GM12878 (cell line): ENCODE results near the gene DLEC1. TPM values are rescaled to one million over a fixed set of nuclear protein-coding genes. Genes with fewer than 3 reads are reported as not detected.
A peak's percentile ranks its signal among the peaks of the same experiment; 100 is the strongest.

Experiments
- ATAC-seq: fragments of 200-7000 bp; cut with Tn5 transposase; 3 replicates; pipeline ENCODE4 v1.9.1; 2020; ENCODE audit warnings: mild to moderate bottlenecking, moderate library complexity
- BruUV-seq: library from RNA; stranded (reverse); fragments of 400-500 nt; replicated peaks from 2 replicates; lab custom pipeline; 2021; lab: Mats Ljungman, UMichigan
- CTCF ChIA-PET: fragments of 300-600 bp; sonication (Branson Sonifier 250); formaldehyde crosslinking; extraction: SDS; loops from one replicate; lab custom pipeline; 2021; ENCODE audit warnings: inconsistent platforms; lab: Yijun Ruan, JAX
- POLR2A ChIA-PET: fragments of 350-600 bp; formaldehyde crosslinking; extraction: SDS; loops from one replicate; lab custom pipeline; 2021; ENCODE audit warnings: inconsistent platforms; lab: Charles Lee
- RAD21 ChIA-PET: fragments of 300-600 bp; sonication (Branson Sonifier 250); formaldehyde crosslinking; loops from one replicate; lab custom pipeline; 2023; ENCODE audit warnings: antibody characterized with exemption; ENCODE audit not compliant: unreplicated experiment; lab: Charles Lee
- SMC1A ChIA-PET: fragments of 300-600 bp; sonication (Branson Sonifier 250); formaldehyde crosslinking; loops from one replicate; lab custom pipeline; 2023; ENCODE audit not compliant: unreplicated experiment, uncharacterized antibody; lab: Charles Lee
- DNase-seq: peaks from one replicate; pipeline ENCODE4 v3.0.0-alpha.2; 2011; ENCODE audit warnings: low read depth, low spot score
- FAIRE-seq: peaks from 3 replicates; lab custom pipeline; 2011; peaks lifted over from hg19 to GRCh38; lab: Jason Lieb, UNC
- H2AFZ ChIP-seq: 2 replicates; pipeline ENCODE4 v1.6.0; 2011; ENCODE audit warnings: low read depth, low read length, control low read depth; ENCODE audit not compliant: control insufficient read depth
- H3K27ac ChIP-seq: 2 replicates; pipeline ENCODE4 v1.5.1; 2011; ENCODE audit warnings: control low read depth; ENCODE audit not compliant: control insufficient read depth, insufficient read depth
- H3K27me3 ChIP-seq, 2 experiments: replicated peaks in 1 of 2; 2 replicates each; pipeline versions ENCODE4 v1.6.0 to v1.6.1; 2011; ENCODE audit warnings: low read length in 1 of 2; ENCODE audit not compliant: control insufficient read depth in 2 of 2, insufficient read depth in 2 of 2
- H3K36me3 ChIP-seq, 2 experiments: 2 replicates each; pipeline ENCODE4 v1.5.1; 2011; ENCODE audit warnings: low read length in 1 of 2; ENCODE audit not compliant: control insufficient read depth in 2 of 2, insufficient read depth in 2 of 2
- H3K4me1 ChIP-seq: 2 replicates; pipeline ENCODE4 v1.6.1; 2011; ENCODE audit warnings: mild to moderate bottlenecking, low read length, moderate library complexity, mixed read lengths; ENCODE audit not compliant: control insufficient read depth, insufficient read depth
- H3K4me2 ChIP-seq: 2 replicates; pipeline ENCODE4 v1.6.0; 2011; ENCODE audit warnings: control low read depth; ENCODE audit not compliant: control insufficient read depth, insufficient read depth
- H3K4me3 ChIP-seq: fragments of 200-600 bp; sonication (generic); 2 replicates; pipeline ENCODE4 v1.5.1; 2016
- H3K79me2 ChIP-seq: 2 replicates; pipeline ENCODE4 v1.6.0; 2011; ENCODE audit warnings: low read length; ENCODE audit not compliant: control insufficient read depth, insufficient read depth
- H3K9ac ChIP-seq: 2 replicates; pipeline ENCODE4 v1.8.0; 2011; ENCODE audit warnings: low read length, control low read depth, mixed read lengths; ENCODE audit not compliant: control insufficient read depth, insufficient read depth
- H3K9me3 ChIP-seq: replicated peaks from 3 replicates; pipeline ENCODE4 v1.5.1; 2011; ENCODE audit warnings: mild to moderate bottlenecking, low read length; ENCODE audit not compliant: control insufficient read depth, insufficient read depth
- H4K20me1 ChIP-seq: 2 replicates; pipeline ENCODE4 v1.6.0; 2011; ENCODE audit not compliant: control insufficient read depth, insufficient read depth
- SUZ12 ChIP-seq: fragments of 200-600 bp; sonication (generic); IDR thresholded peaks from one replicate; pipeline ENCODE4 v1.6.1; 2018; ENCODE audit warnings: antibody characterized with exemption, mild to moderate bottlenecking; ENCODE audit not compliant: unreplicated experiment
- WGBS: methylation state at CpG from one replicate; pipeline ENCODE4 v1.1.6; 2016; ENCODE audit warnings: low lambda C conversion rate; ENCODE audit not compliant: insufficient replicate concordance, insufficient coverage; ENCODE audit errors: missing lambda C conversion rate; 5-methylcytosine and 5-hydroxymethylcytosine counted together
- in situ Hi-C: fragments of 300-500 bp; cut with MboI; formaldehyde crosslinking; loops from 9 replicates; pipeline ENCODE4 v1.14.3; 2018; ENCODE audit warnings: mixed read lengths
- intact Hi-C: fragments of 100-400 bp; cut with micrococcal nuclease; formaldehyde crosslinking; loops from one replicate; pipeline ENCODE4 v1.14.2; 2022; ENCODE audit not compliant: unreplicated experiment
- polyA plus RNA-seq, 11 experiments: library from polyadenylated mRNA; depleted of rRNA in 4 of 11; unstranded in 6 of 11; stranded (reverse) in 5 of 11; fragments of >200 nt; fragmentation: Nextera tagmentation in 4 of 11; fragmentation: Illumina TruSeq in 1 of 11; extraction: Ambion mirVana in 4 of 11; extraction: Trizol in 1 of 11; gene quantifications; 1 replicate in 1 of 11; 2 replicates in 10 of 11; pipeline versions ENCODE4 v1.2.1 to v1.2.3, GENCODE V29; 2011 to 2016; ENCODE audit warnings: inconsistent platforms in 2 of 11, missing spikeins in 2 of 11, low read depth in 1 of 11
- total RNA-seq, 4 experiments: library from RNA; depleted of rRNA in 3 of 4; stranded (reverse); fragments of >200 nt in 3 of 4; fragmentation: Illumina TruSeq in 1 of 4; extraction: Trizol in 1 of 4; gene quantifications; 2 replicates each; pipeline versions ENCODE4 v1.2.1 to v1.2.3, GENCODE V29; 2013 to 2021
- TF ChIP-seq, protein P1 (sequence below): IDR thresholded peaks from 2 replicates; pipeline ENCODE4 v1.6.1; 2012; ENCODE audit warnings: mild to moderate bottlenecking, low read depth, low read length

DLEC1 gene
- total and polyA plus RNA-seq, 10 of the 15 experiments (the other 5 are each of a cell fraction or from before 2014, with no cell fraction given) = 0.03 to 0.29 (median 0.07) TPM; not detected in 3

DNA sequence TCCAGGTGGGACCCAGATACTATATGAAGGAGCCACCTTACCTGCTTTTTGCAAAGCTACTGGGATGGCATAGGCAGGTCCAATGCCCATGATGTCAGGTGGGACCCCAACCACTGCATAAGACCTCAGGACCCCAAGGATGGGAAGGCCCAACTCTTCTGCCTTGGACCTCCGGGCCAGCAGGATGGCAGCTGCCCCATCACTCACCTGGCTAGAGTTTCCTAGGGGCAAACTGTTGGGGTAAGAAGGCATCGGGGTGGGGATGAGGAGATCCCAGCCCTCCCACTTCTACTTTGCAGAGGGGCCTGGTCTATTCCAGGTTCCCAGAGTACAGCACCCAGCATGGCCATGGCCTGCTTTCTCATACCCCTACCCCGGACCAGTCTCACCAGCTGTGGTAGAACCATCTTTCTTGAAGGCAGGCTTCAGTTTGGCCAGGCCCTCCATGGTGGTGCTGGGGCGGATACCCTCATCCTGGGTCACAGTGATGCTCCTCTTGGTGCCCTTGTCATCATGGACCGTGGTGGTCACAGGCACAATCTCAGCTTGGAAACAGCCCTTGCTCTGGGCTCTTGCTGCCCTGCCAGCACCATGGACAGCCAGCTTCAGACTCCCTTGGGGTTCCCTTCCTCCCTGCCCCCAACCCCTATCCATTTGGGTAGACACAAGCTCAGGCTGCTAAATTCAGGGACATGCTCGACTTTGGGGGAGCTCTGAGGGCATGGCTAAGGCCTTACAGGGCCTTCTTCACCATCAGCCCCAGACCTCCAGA, 87.3 kb downstream of the DLEC1 start:
- intact Hi-C loops (no loop called here), in situ Hi-C loops (no loop called here)
- Histone ChIP-seq H3K79me2 (no peaks in the 10 kb centered on the region; the same call in none of the 2 replicates), H3K27ac (no peak overlapping the region), H3K4me1 (peaks cover 7% of the 10 kb centered on the region), H3K4me3 (no peak overlapping the region), H4K20me1 (peaks cover 5% of the 10 kb centered on the region), H3K4me2 (no peak overlapping the region), H3K9me3 (no peaks in the 10 kb centered on the region), H3K36me3 (peaks cover 34 to 46% of the 10 kb centered on the region in 2 experiments), H3K9ac (no peak overlapping the region), H3K27me3 (no peaks in the 10 kb centered on the region), H2AFZ (no peak overlapping the region)
- WGBS = 93% methylated on average over 6 of the region's 6 CpGs
- TF ChIP-seq SUZ12 = no peak
- TF ChIP-seq, protein P1, sequence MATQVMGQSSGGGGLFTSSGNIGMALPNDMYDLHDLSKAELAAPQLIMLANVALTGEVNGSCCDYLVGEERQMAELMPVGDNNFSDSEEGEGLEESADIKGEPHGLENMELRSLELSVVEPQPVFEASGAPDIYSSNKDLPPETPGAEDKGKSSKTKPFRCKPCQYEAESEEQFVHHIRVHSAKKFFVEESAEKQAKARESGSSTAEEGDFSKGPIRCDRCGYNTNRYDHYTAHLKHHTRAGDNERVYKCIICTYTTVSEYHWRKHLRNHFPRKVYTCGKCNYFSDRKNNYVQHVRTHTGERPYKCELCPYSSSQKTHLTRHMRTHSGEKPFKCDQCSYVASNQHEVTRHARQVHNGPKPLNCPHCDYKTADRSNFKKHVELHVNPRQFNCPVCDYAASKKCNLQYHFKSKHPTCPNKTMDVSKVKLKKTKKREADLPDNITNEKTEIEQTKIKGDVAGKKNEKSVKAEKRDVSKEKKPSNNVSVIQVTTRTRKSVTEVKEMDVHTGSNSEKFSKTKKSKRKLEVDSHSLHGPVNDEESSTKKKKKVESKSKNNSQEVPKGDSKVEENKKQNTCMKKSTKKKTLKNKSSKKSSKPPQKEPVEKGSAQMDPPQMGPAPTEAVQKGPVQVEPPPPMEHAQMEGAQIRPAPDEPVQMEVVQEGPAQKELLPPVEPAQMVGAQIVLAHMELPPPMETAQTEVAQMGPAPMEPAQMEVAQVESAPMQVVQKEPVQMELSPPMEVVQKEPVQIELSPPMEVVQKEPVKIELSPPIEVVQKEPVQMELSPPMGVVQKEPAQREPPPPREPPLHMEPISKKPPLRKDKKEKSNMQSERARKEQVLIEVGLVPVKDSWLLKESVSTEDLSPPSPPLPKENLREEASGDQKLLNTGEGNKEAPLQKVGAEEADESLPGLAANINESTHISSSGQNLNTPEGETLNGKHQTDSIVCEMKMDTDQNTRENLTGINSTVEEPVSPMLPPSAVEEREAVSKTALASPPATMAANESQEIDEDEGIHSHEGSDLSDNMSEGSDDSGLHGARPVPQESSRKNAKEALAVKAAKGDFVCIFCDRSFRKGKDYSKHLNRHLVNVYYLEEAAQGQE = peak; percentile 56; the same call in 1 of the 2 replicates
- RAD21 ChIA-PET = no interaction called here
- FAIRE-seq (no peak), ATAC-seq (no peak), DNase-seq (no peak)
- SMC1A ChIA-PET = no interaction called here
- no TSS peak for BruUV-seq
- CTCF ChIA-PET = interaction anchor here (0.6 kb wide), 1 partner anchor 30 kb away, joined by 4 read pairs; no protein-coding TSS in a partner anchor
- POLR2A ChIA-PET = no interaction called here
